Measurements from ENCODE around the gene PRKD1.

DNA sequence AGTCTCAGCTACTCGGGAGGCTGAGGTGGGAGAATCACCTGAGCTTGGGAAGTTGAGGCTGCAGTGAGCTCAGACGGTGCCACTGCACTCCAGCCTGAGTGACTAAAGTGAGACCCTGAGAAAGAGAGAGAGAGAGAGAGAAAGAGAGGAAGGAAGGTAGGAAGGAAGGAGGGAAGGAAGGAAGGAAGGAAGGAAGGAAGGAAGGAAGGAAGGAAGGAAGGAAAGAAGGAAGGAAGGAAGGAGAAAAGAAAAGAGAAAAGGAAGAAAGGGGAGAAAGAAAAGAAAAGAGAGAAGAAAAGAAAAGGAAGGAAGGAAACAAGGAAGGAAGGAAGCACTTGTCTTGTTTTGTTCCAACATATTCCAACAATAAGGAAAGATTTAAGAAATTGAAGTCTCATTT lies 7.8 kb downstream of the PRKD1 start:
- TF ChIP-seq EZH2 (IDR thresholded peaks at IDR 0.05; ENCODE audit: borderline replicate concordance, low read length) = no peak
- TF ChIP-seq, protein P1, sequence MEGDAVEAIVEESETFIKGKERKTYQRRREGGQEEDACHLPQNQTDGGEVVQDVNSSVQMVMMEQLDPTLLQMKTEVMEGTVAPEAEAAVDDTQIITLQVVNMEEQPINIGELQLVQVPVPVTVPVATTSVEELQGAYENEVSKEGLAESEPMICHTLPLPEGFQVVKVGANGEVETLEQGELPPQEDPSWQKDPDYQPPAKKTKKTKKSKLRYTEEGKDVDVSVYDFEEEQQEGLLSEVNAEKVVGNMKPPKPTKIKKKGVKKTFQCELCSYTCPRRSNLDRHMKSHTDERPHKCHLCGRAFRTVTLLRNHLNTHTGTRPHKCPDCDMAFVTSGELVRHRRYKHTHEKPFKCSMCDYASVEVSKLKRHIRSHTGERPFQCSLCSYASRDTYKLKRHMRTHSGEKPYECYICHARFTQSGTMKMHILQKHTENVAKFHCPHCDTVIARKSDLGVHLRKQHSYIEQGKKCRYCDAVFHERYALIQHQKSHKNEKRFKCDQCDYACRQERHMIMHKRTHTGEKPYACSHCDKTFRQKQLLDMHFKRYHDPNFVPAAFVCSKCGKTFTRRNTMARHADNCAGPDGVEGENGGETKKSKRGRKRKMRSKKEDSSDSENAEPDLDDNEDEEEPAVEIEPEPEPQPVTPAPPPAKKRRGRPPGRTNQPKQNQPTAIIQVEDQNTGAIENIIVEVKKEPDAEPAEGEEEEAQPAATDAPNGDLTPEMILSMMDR (IDR thresholded peaks at IDR 0.05; ENCODE audit: low read length) = no peak
